Mucosa of descending colon (tissue), 3 donors: ENCODE data around the gene CIB1. TPM values are rescaled to one million over a fixed set of nuclear protein-coding genes. Genes with fewer than 3 reads are reported as not detected.

Experiments
- ATAC-seq: fragments of 200-7000 bp; cut with Tn5 transposase; one replicate; pipeline ENCODE4 v1.9.1; 2020; ENCODE audit warnings: mild to moderate bottlenecking, moderate library complexity
- DNase-seq, 3 donors: peaks; one replicate each; pipeline ENCODE4 v3.0.0-alpha.2; 2020
- H3K36me3 ChIP-seq: fragments of 200-600 bp; one replicate; pipeline ENCODE4 v1.8.0; 2021; ENCODE audit warnings: low read depth, mild to moderate bottlenecking
- H3K4me1 ChIP-seq: fragments of 200-600 bp; one replicate; pipeline ENCODE4 v1.8.0; 2021; ENCODE audit warnings: low read depth, mild to moderate bottlenecking
- H3K4me3 ChIP-seq: fragments of 200-600 bp; one replicate; pipeline ENCODE4 v1.8.0; 2021; ENCODE audit warnings: mild to moderate bottlenecking
- H3K9me3 ChIP-seq: fragments of 200-600 bp; one replicate; pipeline ENCODE4 v1.8.0; 2021; ENCODE audit warnings: mild to moderate bottlenecking
- CTCF ChIP-seq: fragments of 200-600 bp; IDR thresholded peaks from one replicate; pipeline ENCODE4 v1.8.0; 2022; ENCODE audit warnings: antibody characterized with exemption, mild to moderate bottlenecking
- intact Hi-C, 2 donors: fragments of 100-400 bp; cut with DNase I in 1 of 2; cut with micrococcal nuclease in 1 of 2; formaldehyde crosslinking; loops; one replicate each; pipeline versions ENCODE4 v1.11.0 to v1.11.1; 2022; cut with DNase I, micrococcal nuclease
- total RNA-seq, 3 donors: library from RNA; stranded (reverse); fragmentation: NEBNext Ultra II Directional in 2 of 3; extraction: Animal tissue kit (Norgen Biotek cat#: 25700) in 2 of 3; gene quantifications; one replicate each; pipeline versions ENCODE4 v1.2.1 to v1.2.4, GENCODE V29; 2021 to 2023
- donor health status: DM: no; HTN: no; CAD: no; lungs with moderate emphysema.
- donor health status: DM: no; HTN: no; CAD: no.
- donor health status: DM: no; HTN: yes; CAD: no.

CIB1 gene
- total RNA-seq, 3 donors from 2014 or later: 126 to 273 (median 209) TPM

GRCh38 chr15:90192961-90193786 is 40.6 kb downstream of the CIB1 start:
- TF ChIP-seq CTCF: no peak
- peak in 2 of 3 donors; percentile 22 to 34 for DNase-seq
- H3K36me3 ChIP-seq: no peaks in the 10 kb centered on the region
- H3K9me3 ChIP-seq: no peaks in the 10 kb centered on the region
- peaks cover 41% of the 10 kb centered on the region for H3K4me1 ChIP-seq
- no peak for ATAC-seq
- H3K4me3 ChIP-seq: no peak overlapping the region
- intact Hi-C loops: no loop called here

DNA sequence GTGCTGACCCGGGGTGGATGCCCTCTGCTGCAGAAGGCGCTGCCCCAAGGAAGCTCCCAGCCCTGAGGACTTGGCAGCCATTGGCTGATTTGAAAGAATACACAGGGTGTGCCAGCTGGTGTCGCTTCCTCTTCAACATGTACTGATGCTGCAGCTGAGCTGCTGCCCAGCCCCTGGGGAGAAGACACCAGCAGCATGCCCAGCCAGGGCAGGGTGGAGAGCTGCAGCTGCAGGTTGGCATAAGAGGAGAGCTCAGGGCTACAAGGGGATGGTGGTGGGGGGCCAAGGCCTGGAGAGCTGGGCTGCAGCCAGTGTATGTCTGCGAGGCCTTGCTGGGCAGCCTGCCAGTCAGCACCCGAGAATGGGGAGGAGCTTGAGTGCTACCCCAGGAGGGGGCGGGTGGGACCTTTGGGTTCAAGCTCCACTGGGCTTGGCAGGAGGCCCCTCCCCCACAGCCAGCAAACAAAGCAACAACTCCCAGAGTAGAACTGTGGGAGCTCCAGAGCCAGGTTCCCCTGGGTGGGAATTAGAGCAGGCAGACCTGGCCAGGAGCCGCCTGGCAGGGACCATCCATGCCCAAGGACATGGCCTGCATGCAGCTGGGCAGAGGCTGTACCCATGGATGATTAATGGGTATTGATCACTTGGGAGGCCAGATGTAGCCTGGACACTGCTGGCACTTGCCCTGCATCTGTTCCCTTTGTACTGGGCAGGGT is 41.8 kb downstream of the CIB1 start:
- TF ChIP-seq CTCF: no peak
- H3K36me3 ChIP-seq: no peaks in the 10 kb centered on the region
- H3K4me3 ChIP-seq: no peak overlapping the region
- peak; percentile 88 for ATAC-seq
- intact Hi-C loops: no loop called here
- peaks cover 45% of the 10 kb centered on the region for H3K4me1 ChIP-seq
- peak; percentile 92 to 94 (median 92) for DNase-seq
- H3K9me3 ChIP-seq: no peaks in the 10 kb centered on the region

- peak; percentile 13 for ATAC-seq
- intact Hi-C loops: no loop called here
Measured at GRCh38 chr15:90191344-90191687, 42.4 kb downstream of the CIB1 start.

DNA sequence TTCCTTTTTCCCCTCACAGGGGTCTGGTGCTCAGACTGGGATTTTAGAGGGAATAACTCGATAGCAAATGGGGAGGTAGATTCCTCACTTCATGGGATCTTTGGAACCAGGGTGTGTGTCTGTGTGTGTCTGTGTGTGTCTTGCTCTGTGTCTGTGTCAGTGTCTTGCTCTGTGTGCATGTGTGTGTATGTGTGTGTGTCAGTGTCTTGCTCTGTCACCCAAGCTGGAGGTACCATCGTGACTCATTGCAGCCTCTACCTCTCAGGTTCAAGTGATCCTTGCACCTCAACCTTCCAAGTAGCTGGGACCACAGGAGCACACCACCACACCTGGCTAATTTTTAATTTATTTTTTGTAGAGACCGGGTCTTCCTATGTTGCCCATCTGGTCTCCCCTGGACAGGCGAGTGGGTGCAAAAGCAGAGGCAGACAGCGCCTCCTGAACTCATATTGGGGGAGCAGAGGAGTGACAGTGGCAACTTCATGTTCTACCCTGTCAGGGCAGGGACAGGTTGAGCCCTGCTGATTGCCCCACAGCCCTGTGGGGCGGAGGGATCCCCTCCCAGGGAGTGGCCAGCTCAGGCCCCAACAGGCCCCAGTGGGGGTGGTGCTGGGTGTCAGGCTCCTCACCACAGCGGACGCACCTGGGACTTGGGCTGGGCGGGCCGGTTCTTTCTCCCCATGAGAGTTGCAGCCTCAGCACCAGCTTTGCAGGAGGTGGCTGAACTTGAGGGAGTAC is 43.0 kb downstream of the CIB1 start:
- H3K36me3 ChIP-seq: no peaks in the 10 kb centered on the region
- H3K4me3 ChIP-seq: no peak overlapping the region
- intact Hi-C loops: no loop called here
- peaks cover 57% of the 10 kb centered on the region for H3K4me1 ChIP-seq
- DNase-seq: peak; percentile 81 to 92 (median 88)
- H3K9me3 ChIP-seq: no peaks in the 10 kb centered on the region
- TF ChIP-seq CTCF: no peak
- peak; percentile 82 for ATAC-seq

More at GRCh38 chr15:90191344-90191687, 42.4 kb downstream of the CIB1 start:
- peaks cover 51% of the 10 kb centered on the region for H3K4me1 ChIP-seq
- DNase-seq: no peak
- H3K9me3 ChIP-seq: no peaks in the 10 kb centered on the region
- no peaks in the 10 kb centered on the region for H3K36me3 ChIP-seq
- no peak for TF ChIP-seq CTCF
- H3K4me3 ChIP-seq: no peak overlapping the region

DNA sequence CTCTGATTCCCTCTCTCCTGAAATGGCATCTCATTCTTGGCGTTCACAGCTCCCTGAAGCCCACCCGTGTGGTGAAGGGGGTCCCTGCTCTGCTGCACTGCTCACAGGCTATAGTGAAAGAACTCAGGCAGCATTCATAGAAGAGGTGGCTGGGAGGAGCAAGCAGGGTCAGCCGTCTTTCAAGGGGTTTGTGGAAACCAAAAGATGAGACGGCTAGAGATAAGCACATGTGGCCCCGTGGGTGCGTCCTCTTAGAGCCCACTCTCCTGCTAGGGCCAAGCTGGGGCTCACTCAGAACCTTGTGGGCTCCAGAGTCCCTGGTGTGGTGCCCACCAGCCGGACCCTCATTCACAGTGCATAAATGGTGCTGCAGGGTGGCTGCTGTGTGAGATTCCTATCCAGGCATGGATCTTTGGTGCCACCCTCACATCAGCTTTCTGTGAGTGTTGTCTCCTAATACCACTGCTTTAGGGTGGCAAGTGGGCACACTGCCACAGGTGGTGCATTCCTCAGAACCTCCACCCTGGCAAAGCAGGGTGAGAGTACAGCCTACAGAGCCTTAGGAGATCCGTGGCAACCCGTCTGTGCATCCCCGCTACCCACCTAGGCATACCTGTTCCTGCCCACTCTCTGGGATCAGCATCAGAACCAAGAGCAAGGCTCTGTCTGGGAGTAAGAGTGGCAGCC is 43.8 kb downstream of the CIB1 start:
- intact Hi-C loops: no loop called here
- Histone ChIP-seq H3K4me3 (no peak overlapping the region), H3K9me3 (no peaks in the 10 kb centered on the region), H3K36me3 (no peaks in the 10 kb centered on the region), H3K4me1 (peaks cover 63% of the 10 kb centered on the region)
- DNase-seq: no peak
- TF ChIP-seq CTCF: no peak
- ATAC-seq: no peak
